WI38 (cell line): ENCODE results near the gene BOD1.
A peak's percentile ranks its signal among the peaks of the same experiment; 100 is the strongest.

Source experiments
- H3K4me3 ChIP-seq: 2 replicates; pipeline ENCODE4 v1.5.1; 2011; ENCODE audit warnings: low read depth, mild to moderate bottlenecking, control low read depth, low read length
- TF ChIP-seq, protein P1 (sequence below): IDR thresholded peaks from 2 replicates; pipeline ENCODE4 v1.5.1; 2012; ENCODE audit warnings: low read depth, mild to moderate bottlenecking, control low read depth, low read length

BOD1 gene

DNA sequence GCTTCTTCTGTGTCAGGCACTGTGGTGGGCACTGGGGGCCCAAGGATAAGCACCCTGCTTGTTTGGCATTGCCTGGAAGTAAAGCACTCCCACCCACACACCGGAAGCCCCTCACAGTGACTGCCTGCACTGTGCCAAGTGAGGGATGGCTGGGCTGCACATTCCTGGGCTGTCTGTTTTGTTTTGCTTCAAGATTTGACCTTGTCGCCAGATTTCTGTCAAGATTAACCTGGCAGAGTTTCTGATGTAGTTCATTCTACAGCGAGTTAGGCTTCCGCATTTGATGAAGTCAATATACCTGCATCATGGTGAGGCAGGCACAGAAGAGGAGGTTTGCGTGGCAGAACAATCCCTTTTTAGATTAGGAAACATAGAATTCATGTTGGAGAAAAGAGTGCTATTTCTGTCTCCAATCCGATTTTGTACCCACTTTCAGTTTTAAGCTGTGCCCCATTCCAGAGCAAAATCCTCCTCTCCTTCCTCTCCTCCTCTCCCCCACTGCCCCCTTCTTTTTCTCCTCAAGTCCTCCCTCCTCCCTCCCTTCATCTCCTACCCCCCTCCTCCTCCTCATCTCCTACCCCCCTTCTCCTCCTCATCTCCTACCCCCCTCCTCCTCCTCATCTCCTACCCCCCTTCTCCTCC, 14.4 kb upstream of the BOD1 start:
- H3K4me3 ChIP-seq, result no peak overlapping the region
- TF ChIP-seq, protein P1, sequence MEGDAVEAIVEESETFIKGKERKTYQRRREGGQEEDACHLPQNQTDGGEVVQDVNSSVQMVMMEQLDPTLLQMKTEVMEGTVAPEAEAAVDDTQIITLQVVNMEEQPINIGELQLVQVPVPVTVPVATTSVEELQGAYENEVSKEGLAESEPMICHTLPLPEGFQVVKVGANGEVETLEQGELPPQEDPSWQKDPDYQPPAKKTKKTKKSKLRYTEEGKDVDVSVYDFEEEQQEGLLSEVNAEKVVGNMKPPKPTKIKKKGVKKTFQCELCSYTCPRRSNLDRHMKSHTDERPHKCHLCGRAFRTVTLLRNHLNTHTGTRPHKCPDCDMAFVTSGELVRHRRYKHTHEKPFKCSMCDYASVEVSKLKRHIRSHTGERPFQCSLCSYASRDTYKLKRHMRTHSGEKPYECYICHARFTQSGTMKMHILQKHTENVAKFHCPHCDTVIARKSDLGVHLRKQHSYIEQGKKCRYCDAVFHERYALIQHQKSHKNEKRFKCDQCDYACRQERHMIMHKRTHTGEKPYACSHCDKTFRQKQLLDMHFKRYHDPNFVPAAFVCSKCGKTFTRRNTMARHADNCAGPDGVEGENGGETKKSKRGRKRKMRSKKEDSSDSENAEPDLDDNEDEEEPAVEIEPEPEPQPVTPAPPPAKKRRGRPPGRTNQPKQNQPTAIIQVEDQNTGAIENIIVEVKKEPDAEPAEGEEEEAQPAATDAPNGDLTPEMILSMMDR, result no peak

DNA sequence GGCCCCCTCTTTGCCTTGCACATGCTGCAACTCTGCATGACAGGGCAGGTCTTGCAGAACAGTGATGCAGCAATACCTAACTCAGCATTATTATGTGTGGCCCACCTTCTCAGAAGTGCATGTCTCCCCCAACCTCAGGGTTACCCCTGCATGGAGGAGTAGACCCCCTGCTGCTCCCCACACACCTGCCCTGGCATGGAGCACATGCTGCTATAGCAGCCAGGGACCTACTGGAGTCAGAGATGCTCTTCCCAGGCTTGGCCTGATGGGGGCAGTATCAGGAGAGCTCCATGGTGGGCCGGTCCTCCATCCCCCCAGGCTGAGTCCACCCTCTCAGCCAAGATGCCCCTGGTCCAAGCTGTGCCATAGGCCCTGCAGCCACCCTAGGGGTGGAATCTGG, 13.2 kb upstream of the BOD1 start:
- H3K4me3 ChIP-seq, result no peak overlapping the region
- TF ChIP-seq, protein P1, result peak; percentile 15; the same call in 1 of the 2 replicates

DNA sequence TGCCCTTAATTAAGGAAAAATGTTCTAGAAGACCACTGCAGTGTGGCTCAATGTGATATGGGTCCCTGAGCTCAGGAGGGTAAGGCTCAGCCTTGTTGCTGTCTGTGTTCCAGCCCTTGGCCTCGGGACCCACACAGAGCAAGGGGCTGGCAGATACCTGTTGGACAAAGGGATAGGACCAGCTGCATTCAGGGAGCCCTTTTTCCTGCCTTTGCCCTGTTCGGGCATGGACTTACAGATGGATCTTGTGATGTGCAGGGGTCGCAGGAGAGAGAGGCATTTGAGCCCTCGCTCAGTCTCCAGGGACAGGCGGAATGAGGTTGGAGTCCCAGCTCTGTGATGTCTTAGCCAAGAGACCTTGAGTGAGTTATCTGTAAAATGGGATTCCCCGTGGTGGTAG, 12.1 kb upstream of the BOD1 start:
- TF ChIP-seq, protein P1, result no peak
- no peak overlapping the region for H3K4me3 ChIP-seq

- no peak overlapping the region for H3K4me3 ChIP-seq
- TF ChIP-seq, protein P1, result no peak
Observed at GRCh38 chr5:173627860-173628392, 11.5 kb upstream of the BOD1 start.

DNA sequence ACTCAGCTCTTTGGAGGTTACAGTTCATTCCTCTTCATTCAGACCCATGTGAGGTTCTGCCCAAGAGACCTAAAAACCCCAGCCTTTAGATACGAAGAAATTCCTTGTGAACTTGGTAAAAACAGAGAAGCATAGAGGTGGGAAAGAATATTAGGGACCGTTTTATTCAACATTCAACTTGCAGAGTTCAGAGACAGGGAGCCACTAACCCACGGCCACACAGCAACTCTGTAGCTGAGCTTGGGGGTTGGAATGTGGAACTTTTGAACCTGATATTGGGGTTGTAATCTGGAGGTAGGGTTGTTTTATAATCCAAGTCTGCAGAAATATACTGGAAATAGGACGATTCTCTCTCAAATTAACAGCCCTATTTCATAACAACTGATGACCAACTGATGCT, 10.8 kb upstream of the BOD1 start:
- TF ChIP-seq, protein P1, result no peak
- no peak overlapping the region for H3K4me3 ChIP-seq

GRCh38 chr5:173626505-173626820, 10.0 kb upstream of the BOD1 start:
- H3K4me3 ChIP-seq, result no peak overlapping the region
- TF ChIP-seq, protein P1, result no peak

DNA sequence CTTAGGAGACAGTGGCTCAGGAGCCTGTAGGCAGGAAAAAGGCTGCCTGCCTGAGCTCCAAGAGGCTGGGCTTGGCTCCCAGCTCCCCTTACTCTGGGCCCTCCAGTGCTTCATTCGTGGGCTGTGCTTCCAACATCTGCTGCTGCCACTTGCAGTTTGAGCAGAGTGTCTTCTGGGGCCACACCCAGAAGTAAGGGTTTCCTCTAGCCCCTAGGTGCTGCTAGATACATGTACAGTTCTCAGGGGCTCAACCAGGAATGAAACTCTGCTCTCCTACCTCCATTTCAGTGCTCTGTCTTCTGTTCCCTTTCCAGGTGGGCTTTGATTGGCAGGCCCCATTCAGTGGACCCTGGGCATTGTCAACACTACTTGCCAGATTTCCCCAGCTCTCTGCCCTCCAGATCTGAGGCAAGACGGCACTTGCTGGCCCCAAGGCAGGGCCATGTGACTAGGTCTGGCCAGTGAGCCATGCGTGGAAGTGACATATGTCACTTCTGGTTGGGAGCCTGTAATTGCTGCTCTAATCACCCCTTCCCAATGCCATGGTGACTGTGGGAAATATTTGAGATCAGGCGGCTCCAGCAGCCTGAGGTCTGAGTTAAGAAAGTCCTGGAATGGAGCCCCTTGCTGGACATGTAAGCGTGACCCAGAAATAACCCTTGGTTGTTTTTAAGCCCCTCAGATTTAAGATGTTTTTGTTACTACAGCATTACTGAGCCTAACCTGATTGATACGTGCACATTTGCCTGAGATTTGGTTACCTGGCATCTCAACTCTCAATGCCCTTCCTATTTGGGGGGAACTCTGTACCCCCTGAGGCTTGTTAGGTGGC, 9.4 kb upstream of the BOD1 start:
- TF ChIP-seq, protein P1, result 0 out of 2 replicates have a peak, but pooled peaks have one; percentile 3
- no peak overlapping the region for H3K4me3 ChIP-seq
